ENCODE results near the gene C14orf180. TPM values are rescaled to one million over a fixed set of nuclear protein-coding genes. Genes with fewer than 3 reads are reported as not detected.

Gene C14orf180
- total and polyA plus RNA-seq, 4 experiments from 2014 or later = not detected

GRCh38 chr14:104572668-104573067, 6.9 kb upstream of the C14orf180 start:
- ChIA-PET POLR2A (ENCODE audit: partially characterized antibody) (no interaction called here), CTCF (ENCODE audit: partially characterized antibody) (no interaction called here)
- H3K9me3 ChIP-seq (ENCODE audit: control insufficient read depth in 1 of 2, low read length in 2 of 2) = no peaks in the 10 kb centered on the region
- no peak overlapping the region for H3K27ac ChIP-seq (ENCODE audit: low read depth, low read length)
- Mint-ChIP-seq H3K27me3 (peaks cover 2 to 10% of the 10 kb centered on the region in 2 donors), H3K4me1 (no peaks in the 10 kb centered on the region), H3K4me3 (no peak overlapping the region), H3K36me3 (no peaks in the 10 kb centered on the region), H3K9me3 (peaks cover 0 to 2% (median 0%) of the 10 kb centered on the region in 8 donors), H3K27ac (no peak overlapping the region)
- H3K27me3 ChIP-seq (ENCODE audit: insufficient read depth, low read length) = no peaks in the 10 kb centered on the region
- no peaks in the 10 kb centered on the region for H3K4me1 ChIP-seq (ENCODE audit: insufficient read depth, low read length)
- no peaks in the 10 kb centered on the region for H3K36me3 ChIP-seq (ENCODE audit: insufficient read depth, low read length)
- no peak overlapping the region for H3K4me3 ChIP-seq (ENCODE audit: low read length in 2 of 2)
- DNase-seq = no peak
- intact Hi-C loops (cut with micrococcal nuclease) = no loop called here

DNA sequence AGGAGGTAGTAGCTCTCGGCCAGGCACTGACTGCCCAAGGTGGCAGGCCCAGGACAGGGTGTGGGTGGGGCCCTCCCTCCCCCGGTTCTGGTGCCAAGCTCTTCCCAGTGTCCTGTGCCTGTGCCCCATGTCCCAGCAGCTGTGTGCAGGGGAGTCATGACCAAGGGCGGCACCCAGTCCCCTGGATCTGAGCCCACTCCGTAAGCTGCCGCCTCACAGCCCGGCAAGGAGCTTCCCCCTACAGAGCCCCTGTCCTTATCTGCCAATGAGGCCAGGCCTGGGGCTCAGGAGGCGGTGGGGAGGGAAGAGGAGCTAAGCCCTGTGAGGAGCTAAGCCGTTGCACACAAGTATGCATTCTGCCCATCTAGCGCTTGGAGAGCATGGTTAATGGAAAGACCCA, 5.6 kb upstream of the C14orf180 start:
- CTCF ChIA-PET (ENCODE audit: partially characterized antibody) = interaction anchor here (0.7 to 1.2 kb wide), 3 partner anchors 10 to 557 kb away, joined by 3 read pairs; no protein-coding TSS in a partner anchor
- peaks cover 2 to 10% of the 10 kb centered on the region in 2 donors for H3K27me3 Mint-ChIP-seq
- H3K27me3 ChIP-seq (ENCODE audit: insufficient read depth, low read length) = no peaks in the 10 kb centered on the region

DNA sequence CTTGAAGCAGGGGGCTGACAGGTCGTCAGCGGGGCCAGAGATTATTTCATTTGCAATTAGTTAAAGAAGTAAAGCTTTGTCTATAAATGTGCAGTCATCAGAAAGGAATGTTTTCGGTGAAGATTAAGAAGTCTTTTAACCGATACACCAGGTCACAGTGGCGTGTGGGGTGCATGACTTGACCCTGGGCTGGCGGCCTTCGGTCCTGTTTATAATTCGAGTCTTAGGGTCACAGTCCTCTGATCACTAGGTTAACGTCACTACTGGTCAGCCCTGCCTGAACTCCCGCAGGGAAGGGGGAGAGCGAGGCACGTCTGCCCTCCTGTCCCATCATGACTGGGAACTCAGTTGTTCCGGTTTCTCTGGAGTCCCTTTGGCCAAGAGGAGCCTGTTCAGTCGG, 5.0 kb upstream of the C14orf180 start:
- no peak overlapping the region for H3K27ac ChIP-seq (ENCODE audit: low read depth, low read length)
- no peak for DNase-seq
- H3K27me3 ChIP-seq (ENCODE audit: insufficient read depth, low read length) = no peaks in the 10 kb centered on the region
- no peaks in the 10 kb centered on the region for H3K36me3 ChIP-seq (ENCODE audit: insufficient read depth, low read length)
- no peak overlapping the region for H3K4me3 ChIP-seq (ENCODE audit: low read length in 2 of 2)
- intact Hi-C loops (cut with micrococcal nuclease) = no loop called here
- Mint-ChIP-seq H3K9me3 (peaks cover 0 to 2% (median 0%) of the 10 kb centered on the region in 8 donors), H3K4me1 (no peaks in the 10 kb centered on the region), H3K27me3 (peaks cover 4 to 8% of the 10 kb centered on the region in 2 donors), H3K4me3 (no peak overlapping the region), H3K27ac (no peak overlapping the region), H3K36me3 (no peaks in the 10 kb centered on the region)
- CTCF ChIA-PET (ENCODE audit: partially characterized antibody) = interaction anchor here (1.2 kb wide), 2 partner anchors 497 to 557 kb away, joined by 3 read pairs; no protein-coding TSS in a partner anchor
- no peaks in the 10 kb centered on the region for H3K4me1 ChIP-seq (ENCODE audit: insufficient read depth, low read length)
- POLR2A ChIA-PET (ENCODE audit: partially characterized antibody) = no interaction called here
- no peaks in the 10 kb centered on the region for H3K9me3 ChIP-seq (ENCODE audit: control insufficient read depth in 1 of 2, low read length in 2 of 2)

More for the DNA sequence above, 5.6 kb upstream of the C14orf180 start:
- no peaks in the 10 kb centered on the region for H3K4me1 Mint-ChIP-seq
- DNase-seq = no peak
- no peaks in the 10 kb centered on the region for H3K36me3 Mint-ChIP-seq
- H3K4me1 ChIP-seq (ENCODE audit: insufficient read depth, low read length) = no peaks in the 10 kb centered on the region
- no peak overlapping the region for H3K27ac ChIP-seq (ENCODE audit: low read depth, low read length)
- H3K27ac Mint-ChIP-seq = no peak overlapping the region
- H3K4me3 ChIP-seq (ENCODE audit: low read length in 2 of 2) = no peak overlapping the region
- H3K9me3 Mint-ChIP-seq = peaks cover 0 to 2% (median 0%) of the 10 kb centered on the region in 8 donors
- POLR2A ChIA-PET (ENCODE audit: partially characterized antibody) = no interaction called here
- H3K36me3 ChIP-seq (ENCODE audit: insufficient read depth, low read length) = no peaks in the 10 kb centered on the region
- no peaks in the 10 kb centered on the region for H3K9me3 ChIP-seq (ENCODE audit: control insufficient read depth in 1 of 2, low read length in 2 of 2)
- intact Hi-C loops (cut with micrococcal nuclease) = no loop called here
- H3K4me3 Mint-ChIP-seq = no peak overlapping the region

DNA sequence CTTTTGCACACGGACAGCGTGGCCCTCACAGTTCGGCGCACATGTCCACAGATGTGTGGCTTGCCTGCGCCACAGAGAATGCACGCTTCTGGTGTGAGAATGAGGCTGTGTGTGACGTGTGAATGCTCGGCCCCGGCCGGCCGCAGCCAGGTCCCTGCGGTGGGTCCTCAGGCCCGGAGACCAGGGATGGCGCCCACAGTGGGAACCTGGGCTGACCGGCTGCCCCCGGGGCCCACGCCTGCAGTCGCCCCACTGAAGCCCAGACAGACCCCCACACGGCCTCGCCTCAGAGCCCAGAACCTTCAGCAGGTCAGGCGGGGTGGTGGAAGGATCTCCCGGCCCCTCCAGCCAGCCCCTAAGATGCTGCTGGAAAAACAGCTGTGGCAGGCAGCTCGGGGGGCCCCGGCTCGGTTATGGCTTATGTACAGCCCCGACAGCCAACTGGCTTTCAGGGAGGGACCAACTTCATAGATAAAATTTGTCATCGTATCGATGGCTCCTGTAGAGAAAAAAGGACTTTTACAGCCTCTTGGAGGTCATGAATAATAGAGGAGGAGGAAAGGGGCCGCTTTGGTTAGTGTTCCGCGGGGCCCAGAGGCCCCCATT, 4.5 kb upstream of the C14orf180 start:
- Histone ChIP-seq H3K4me1 (ENCODE audit: insufficient read depth, low read length) (no peaks in the 10 kb centered on the region), H3K27ac (ENCODE audit: low read depth, low read length) (no peak overlapping the region), H3K9me3 (ENCODE audit: control insufficient read depth in 1 of 2, low read length in 2 of 2) (no peaks in the 10 kb centered on the region), H3K27me3 (ENCODE audit: insufficient read depth, low read length) (no peaks in the 10 kb centered on the region), H3K36me3 (ENCODE audit: insufficient read depth, low read length) (no peaks in the 10 kb centered on the region), H3K4me3 (ENCODE audit: low read length in 2 of 2) (no peak overlapping the region)
- CTCF ChIA-PET (ENCODE audit: partially characterized antibody) = no interaction called here
- Mint-ChIP-seq H3K27me3 (peaks cover 4 to 7% of the 10 kb centered on the region in 2 donors), H3K4me3 (no peak overlapping the region), H3K27ac (no peak overlapping the region), H3K9me3 (peaks cover 0 to 2% (median 0%) of the 10 kb centered on the region in 8 donors), H3K4me1 (no peaks in the 10 kb centered on the region), H3K36me3 (no peaks in the 10 kb centered on the region)
- DNase-seq = no peak
- intact Hi-C loops (cut with micrococcal nuclease) = no loop called here
- POLR2A ChIA-PET (ENCODE audit: partially characterized antibody) = no interaction called here

DNA sequence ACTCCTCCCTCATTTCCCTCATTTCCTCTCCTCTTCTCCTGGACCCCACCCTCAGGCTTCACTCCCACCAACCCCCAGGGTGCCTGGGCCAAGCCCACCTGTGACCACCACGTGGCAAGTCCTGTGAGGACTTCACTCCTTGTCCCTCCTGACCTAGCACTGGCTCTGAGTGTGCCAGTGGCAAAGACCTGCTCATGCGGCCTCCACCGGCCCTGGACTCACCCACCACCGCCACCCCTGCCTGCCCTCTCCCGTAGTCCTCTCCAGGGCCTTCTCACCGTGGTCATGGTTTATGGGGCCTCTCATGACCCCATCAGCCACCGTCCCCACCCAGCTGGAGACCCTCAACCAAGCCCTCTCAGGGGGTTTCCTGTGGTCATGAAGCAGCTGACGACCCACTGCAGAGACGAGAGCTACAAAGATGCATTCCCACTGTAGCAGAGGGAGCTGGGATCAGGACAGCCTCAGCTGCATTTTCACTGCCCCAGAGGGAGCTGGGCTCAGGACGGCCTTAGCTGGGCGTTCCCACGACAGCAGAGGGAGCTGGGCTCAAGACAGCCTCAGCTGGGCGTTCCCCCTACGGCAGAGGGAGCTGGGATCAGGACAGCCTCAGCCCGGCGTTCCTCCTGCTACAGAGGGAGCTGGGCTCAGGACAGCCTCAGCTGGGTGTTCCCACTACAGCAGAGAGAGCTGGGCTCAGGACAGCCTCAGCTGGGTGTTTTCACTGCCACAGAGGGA, 3.2 kb upstream of the C14orf180 start:
- no peak overlapping the region for H3K27ac Mint-ChIP-seq
- H3K9me3 Mint-ChIP-seq = no peaks in the 10 kb centered on the region
- no peaks in the 10 kb centered on the region for H3K36me3 ChIP-seq (ENCODE audit: insufficient read depth, low read length)
- POLR2A ChIA-PET (ENCODE audit: partially characterized antibody) = no interaction called here
- H3K27ac ChIP-seq (ENCODE audit: low read depth, low read length) = no peak overlapping the region
- no peaks in the 10 kb centered on the region for H3K4me1 Mint-ChIP-seq
- H3K4me3 ChIP-seq (ENCODE audit: low read length in 2 of 2) = no peak overlapping the region
- CTCF ChIA-PET (ENCODE audit: partially characterized antibody) = interaction anchor here (1.2 kb wide), 1 partner anchor 12 kb away, joined by 3 read pairs; no protein-coding TSS in a partner anchor
- intact Hi-C loops (cut with micrococcal nuclease) = no loop called here
- H3K4me1 ChIP-seq (ENCODE audit: insufficient read depth, low read length) = no peaks in the 10 kb centered on the region
- no peak for DNase-seq
- H3K27me3 Mint-ChIP-seq = peaks cover 4 to 8% of the 10 kb centered on the region in 2 donors
- H3K9me3 ChIP-seq (ENCODE audit: control insufficient read depth in 1 of 2, low read length in 2 of 2) = no peaks in the 10 kb centered on the region
- H3K27me3 ChIP-seq (ENCODE audit: insufficient read depth, low read length) = no peaks in the 10 kb centered on the region
- H3K36me3 Mint-ChIP-seq = no peaks in the 10 kb centered on the region
- H3K4me3 Mint-ChIP-seq = no peak overlapping the region

DNA sequence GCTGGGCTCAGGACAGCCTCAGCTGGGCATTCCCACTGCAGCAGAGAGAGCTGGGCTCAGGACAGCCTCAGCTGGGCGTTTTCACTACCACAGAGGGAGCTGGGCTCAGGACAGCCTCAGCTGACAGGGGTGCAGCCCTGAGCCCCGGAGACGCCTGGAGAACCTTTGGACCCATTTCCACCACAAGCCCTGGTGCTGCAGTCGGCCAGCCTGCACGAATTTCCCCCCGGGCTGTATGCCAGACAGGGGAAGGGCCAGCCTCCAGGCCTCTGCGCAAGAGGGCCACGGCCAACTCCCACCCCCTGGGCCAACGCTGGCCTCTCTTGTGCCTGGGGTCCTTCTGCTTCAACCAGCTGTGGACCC, 2.6 kb upstream of the C14orf180 start:
- POLR2A ChIA-PET (ENCODE audit: partially characterized antibody) = no interaction called here
- H3K4me1 ChIP-seq (ENCODE audit: insufficient read depth, low read length) = no peaks in the 10 kb centered on the region
- Mint-ChIP-seq H3K36me3 (no peaks in the 10 kb centered on the region), H3K4me3 (no peak overlapping the region), H3K9me3 (no peaks in the 10 kb centered on the region), H3K27me3 (peaks cover 4 to 8% of the 10 kb centered on the region in 2 donors), H3K4me1 (no peaks in the 10 kb centered on the region), H3K27ac (no peak overlapping the region)
- H3K9me3 ChIP-seq (ENCODE audit: control insufficient read depth in 1 of 2, low read length in 2 of 2) = no peaks in the 10 kb centered on the region
- intact Hi-C loops (cut with micrococcal nuclease) = no loop called here
- H3K27me3 ChIP-seq (ENCODE audit: insufficient read depth, low read length) = no peaks in the 10 kb centered on the region
- no peak for DNase-seq
- H3K27ac ChIP-seq (ENCODE audit: low read depth, low read length) = no peak overlapping the region
- CTCF ChIA-PET (ENCODE audit: partially characterized antibody) = interaction anchor here (1.2 kb wide), 1 partner anchor 13 kb away, joined by 3 read pairs; no protein-coding TSS in a partner anchor
- no peak overlapping the region for H3K4me3 ChIP-seq (ENCODE audit: low read length in 2 of 2)
- no peaks in the 10 kb centered on the region for H3K36me3 ChIP-seq (ENCODE audit: insufficient read depth, low read length)

GRCh38 chr14:104577426-104577825, 2.1 kb upstream of the C14orf180 start:
- Histone ChIP-seq H3K4me1 (ENCODE audit: insufficient read depth, low read length) (no peaks in the 10 kb centered on the region), H3K36me3 (ENCODE audit: insufficient read depth, low read length) (no peaks in the 10 kb centered on the region), H3K27ac (ENCODE audit: low read depth, low read length) (no peak overlapping the region), H3K9me3 (ENCODE audit: control insufficient read depth in 1 of 2, low read length in 2 of 2) (no peaks in the 10 kb centered on the region), H3K4me3 (ENCODE audit: low read length in 2 of 2) (no peak overlapping the region), H3K27me3 (ENCODE audit: insufficient read depth, low read length) (no peaks in the 10 kb centered on the region)
- Mint-ChIP-seq H3K4me1 (no peaks in the 10 kb centered on the region), H3K9me3 (no peaks in the 10 kb centered on the region), H3K36me3 (no peaks in the 10 kb centered on the region), H3K4me3 (no peak overlapping the region), H3K27me3 (peaks cover 4 to 7% of the 10 kb centered on the region in 2 donors), H3K27ac (no peak overlapping the region)
- ChIA-PET CTCF (ENCODE audit: partially characterized antibody) (interaction anchor here (1.2 kb wide), 1 partner anchor 13 kb away, joined by 3 read pairs; no protein-coding TSS in a partner anchor), POLR2A (ENCODE audit: partially characterized antibody) (no interaction called here)
- no peak for DNase-seq
- intact Hi-C loops (cut with micrococcal nuclease) = no loop called here
